COR-L47 (cell line): ENCODE data around the gene CDC42BPA.

ENCODE experiments used
- DNase-seq: peaks from one replicate; lab custom pipeline; 2025; lab: John Stamatoyannopoulos, UW

The CDC42BPA gene

GRCh38 chr1:226990133-226990716 lies 328.1 kb downstream of the CDC42BPA start:
- DNase-seq, result no peak

DNA sequence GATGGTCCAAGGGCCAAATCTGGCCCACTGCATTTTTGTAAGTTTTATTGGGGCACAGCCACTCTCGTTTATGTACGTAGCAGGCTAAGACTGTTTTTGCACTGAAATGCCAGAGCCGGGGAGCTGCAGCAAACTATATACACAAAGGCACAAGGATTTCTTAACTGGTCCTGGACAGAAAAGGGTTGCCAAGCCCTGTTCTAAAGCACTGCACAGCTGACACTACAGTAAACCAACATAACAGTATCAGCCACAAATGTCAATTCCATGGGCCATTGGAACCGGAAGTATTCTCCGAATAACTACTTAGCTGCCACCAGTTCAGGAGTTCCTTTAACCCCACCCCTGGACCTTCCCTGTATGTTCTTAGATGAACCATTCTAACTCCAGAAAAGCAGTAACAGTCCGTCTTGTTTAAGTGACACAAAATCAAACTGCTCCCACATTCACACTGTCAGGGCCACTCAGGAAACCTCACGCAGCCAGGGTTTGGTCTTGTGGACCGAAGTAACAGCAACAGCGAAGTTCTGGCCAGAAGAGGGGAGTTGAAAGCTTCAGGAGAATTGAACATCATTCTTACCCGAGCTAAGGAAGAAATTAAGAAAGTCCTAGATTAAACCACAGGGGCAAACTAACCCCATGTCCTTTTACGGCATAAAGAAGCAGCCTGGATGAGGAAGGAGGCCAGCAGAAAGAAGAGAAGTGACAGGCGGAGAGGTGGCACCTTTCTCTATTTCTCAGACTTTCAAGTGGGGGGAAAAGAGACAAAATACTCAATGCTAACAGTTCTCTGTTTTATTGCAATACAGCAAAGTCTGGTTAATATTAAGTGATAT lies 329.0 kb downstream of the CDC42BPA start:
- no peak for DNase-seq

GRCh38 chr1:226988334-226988666 lies 330.0 kb downstream of the CDC42BPA start:
- no peak for DNase-seq

DNA sequence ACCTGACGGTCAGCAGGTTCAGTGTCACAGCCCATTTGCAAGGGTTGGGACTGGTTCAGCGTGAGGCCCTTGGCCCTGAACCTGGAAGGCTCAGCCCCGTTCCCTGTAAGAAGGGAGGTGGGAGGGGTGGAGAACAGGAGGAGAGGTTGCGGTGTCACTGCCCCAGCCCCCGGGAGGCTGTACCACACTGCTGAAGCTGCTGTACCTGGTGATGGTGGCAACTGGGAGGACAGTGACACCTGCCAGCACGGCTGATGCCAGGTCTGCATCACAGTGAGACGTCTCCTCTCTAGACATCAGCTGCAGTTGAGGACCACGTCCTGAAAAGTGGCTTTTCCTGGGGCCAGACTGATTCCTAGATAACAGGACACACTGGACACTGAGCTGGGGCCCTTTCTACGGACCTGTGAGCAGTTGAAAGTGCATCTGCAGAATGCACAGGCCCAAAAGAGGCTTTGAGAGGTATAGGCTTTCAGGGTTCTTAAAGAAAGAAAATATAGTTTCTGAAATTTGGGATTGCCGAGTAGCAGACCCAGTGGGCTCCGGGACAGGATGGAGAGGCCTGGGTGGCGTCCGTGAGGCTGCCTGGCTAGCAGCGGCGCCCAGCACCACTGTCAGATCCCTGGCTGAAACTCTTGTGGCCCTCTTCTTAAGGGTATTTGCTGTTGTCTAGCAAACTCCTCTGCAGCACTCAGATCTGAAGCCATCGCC lies 330.5 kb downstream of the CDC42BPA start:
- DNase-seq, result no peak

DNA sequence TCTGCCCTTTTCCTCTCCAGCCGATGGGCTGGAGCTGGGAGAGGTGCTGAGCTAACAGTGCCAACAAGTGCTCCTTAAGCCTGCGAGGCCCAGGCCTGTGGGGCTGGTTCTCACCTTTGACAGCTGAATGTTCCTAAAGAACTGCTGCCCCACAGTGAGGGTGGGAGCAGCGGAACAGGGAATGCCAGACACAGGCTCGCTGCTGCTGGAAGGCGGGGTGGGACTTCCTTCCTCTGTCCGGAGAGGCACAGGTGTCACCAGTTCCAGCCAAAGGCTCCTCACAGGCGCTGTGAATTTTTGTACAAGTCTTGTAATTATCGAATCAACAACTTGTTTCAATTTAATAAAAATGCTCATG lies 331.1 kb downstream of the CDC42BPA start:
- DNase-seq, result no peak

GRCh38 chr1:226986496-226987178 lies 331.7 kb downstream of the CDC42BPA start:
- no peak for DNase-seq

- no peak for DNase-seq
Observed at GRCh38 chr1:226985839-226986463, 332.3 kb downstream of the CDC42BPA start.

GRCh38 chr1:226985239-226985838 lies 333.0 kb downstream of the CDC42BPA start:
- DNase-seq, result no peak

DNA sequence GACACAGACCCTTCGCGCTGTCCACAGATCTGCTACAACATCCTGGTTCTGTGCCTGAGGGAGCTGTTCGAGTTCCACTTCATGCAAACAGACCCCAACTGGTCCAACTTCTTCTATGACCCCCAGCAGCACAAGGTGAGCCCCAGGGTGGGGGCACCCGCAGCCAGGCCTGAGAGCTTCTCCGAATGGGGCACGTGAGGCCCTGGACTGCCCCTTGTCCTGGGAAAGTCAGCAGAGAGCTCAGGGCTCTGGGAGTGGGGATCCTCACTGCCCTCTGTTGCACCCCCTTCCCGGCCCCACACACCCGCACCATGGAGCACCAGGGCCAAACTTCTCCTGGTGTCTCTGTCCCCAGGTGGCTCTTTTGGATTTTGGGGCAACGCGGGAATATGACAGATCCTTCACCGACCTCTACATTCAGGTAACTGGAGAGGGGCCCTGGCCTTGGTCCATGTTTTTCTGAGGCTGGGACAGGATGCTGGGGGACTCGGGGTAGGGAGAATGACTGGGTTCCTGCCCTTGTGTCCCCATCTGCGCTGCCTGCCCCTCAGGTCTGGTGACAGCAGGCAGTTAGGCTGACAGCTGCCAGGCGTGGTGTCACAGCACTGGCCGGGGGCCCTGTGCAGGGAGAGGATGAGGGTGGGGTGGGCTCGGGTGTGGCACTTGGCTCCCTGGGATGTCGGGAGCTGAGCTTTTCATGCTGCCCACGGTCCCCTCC lies 333.6 kb downstream of the CDC42BPA start:
- DNase-seq, result no peak

DNA sequence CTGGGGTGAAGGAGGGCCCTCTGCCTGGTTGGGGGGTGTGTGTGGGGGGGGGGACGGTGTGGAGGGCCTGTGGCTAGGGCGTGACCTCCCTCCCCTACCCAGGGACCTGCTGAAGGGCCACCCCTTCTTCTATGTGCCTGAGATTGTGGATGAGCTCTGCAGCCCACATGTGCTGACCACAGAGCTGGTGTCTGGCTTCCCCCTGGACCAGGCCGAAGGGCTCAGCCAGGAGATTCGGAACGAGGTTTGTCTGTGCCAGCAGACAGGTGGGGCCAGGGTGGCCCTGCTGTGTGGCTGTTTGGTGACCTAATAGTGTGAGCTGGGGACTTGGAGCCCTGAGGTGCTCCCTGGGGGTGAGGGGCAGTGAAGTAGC lies 334.3 kb downstream of the CDC42BPA start:
- DNase-seq, result no peak

GRCh38 chr1:226983247-226983991 lies 334.9 kb downstream of the CDC42BPA start:
- DNase-seq, result no peak

DNA sequence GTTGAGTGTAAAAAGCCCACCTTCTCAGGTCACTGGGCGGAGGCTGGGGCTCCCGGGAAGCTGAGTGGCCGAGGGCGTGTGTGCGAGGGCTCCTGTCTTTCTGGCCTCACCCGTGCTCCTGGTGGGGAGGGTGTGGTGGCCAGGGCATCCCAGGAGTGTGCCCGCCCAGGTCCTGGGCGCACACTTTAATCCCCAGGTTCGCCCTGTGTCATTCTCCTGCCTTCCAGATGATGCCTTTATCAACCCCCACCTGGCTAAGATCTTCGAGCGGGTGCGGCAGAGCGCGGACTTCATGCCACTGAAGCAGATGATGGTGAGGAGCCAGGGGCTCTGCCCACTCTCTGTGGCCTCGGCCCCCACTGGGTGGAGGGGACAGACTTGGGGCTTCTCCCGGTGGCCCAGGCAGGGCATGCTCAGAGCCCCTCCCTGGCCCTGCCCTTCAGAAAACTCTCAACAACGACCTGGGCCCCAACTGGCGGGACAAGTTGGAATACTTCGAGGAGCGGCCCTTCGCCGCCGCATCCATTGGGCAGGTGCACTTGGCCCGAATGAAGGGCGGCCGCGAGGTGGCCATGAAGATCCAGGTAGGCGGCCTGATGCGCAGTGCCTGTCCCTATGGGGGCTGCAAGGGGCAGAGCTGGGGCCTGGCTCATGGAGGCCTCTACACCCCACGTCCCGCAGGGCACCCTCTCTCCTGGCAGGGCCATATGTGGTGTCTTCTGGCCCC lies 335.7 kb downstream of the CDC42BPA start:
- no peak for DNase-seq

DNA sequence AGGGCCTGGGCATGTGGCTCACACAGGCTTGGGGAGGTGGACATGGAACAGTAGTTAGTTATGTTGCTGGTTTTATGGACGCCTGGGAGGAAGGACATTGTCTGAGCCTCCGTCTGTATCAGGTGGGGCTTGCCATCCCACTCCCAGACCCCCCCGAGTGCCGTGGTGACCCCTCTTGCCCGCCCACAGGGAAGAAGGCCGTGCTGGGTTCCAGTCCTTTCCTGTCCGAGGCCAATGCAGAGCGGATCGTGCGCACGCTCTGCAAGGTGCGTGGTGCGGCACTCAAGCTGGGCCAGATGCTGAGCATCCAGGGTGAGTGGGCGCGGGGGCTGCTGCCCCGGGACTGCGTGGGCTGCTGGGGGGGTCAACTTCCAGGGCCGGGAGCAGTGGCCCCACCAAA lies 336.5 kb downstream of the CDC42BPA start:
- no peak for DNase-seq

DNA sequence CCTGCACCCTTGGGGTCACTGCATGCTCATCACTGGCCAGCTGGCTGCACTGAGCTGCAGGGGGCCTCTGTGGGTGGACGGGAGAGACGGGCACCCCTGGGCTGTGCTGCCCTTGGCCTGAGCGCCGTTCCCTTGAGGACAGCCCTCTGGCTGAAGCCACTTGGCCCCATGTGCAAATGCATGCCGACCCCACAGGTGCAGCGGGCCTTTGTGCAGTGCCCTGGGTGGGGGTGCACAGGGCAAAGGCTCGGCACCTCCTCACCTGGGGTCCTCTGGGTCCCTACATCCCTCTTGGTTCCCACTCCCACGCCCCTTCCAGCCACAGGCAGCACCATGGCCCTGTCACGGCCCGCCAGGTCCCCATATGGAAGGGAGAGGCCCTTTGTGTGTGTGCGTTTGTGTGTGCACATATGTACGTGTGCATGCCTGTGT lies 336.9 kb downstream of the CDC42BPA start:
- no peak for DNase-seq

DNA sequence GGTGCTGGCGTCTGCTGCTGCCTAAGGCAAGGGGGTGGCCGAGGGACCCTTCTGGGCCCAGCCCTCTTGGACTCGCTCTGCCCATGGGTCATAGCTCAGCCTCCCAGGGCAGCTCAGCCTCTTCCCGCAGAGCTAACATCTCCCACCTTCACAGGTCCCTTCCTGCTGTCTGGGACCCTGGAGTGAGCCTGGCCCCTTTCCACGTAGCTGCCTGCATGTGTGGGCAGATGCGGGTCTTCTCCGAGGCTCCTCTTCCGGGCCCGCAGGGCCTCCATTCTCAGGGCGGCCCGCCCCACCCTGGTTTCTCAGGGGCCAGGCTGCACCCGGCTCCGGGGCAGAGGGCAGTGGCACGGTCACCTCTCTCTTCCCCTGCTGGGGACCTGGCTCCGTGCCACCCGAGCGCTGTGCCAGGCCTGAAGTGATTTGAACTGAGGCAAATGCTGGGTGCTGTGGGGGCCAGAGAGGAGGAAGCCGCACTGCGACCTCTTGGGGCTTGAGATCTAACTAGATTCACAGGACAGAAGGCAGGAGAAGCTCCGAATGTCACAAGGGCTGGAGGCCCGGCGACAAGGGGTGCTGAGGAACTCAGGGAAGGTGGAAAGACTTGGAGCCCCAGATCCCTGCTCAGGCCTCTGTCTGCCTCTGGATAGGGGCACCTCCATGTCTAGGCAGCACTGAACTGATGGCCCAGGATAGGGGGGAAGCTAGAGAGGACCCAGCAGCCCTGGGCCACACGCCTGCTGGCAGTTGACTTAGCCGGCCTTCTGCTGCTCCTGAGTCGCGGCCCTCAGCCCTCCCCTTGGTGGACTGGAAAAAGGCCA lies 337.5 kb downstream of the CDC42BPA start:
- no peak for DNase-seq

DNA sequence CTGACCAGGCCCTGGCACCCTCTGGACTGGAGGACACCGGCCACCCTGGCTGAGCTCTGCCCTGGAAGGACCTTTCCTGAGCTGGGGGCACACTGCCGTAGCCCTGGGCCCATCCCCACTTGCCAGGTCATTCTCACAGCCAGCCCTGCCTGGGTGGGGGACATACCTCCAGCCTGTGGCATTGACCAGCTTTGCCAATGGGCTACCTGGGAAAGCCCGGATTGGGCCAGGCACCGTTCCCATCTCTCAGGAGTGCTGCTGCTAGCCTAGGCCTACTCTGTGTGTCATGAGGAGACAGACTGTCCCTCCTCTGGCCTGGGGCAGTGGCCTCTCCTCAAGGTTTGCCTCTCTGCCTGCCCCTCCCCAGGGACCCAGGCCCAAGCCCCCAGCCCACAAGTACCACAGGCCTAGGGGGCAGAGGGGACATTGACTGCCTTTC lies 338.2 kb downstream of the CDC42BPA start:
- DNase-seq, result no peak

- no peak for DNase-seq
Observed at GRCh38 chr1:226979517-226980121, 338.7 kb downstream of the CDC42BPA start.

GRCh38 chr1:226979115-226979516 lies 339.2 kb downstream of the CDC42BPA start:
- DNase-seq, result no peak
